Chondrocyte (in vitro differentiated cells): ENCODE measurements around the gene RAB11FIP2. TPM values are rescaled to one million over a fixed set of nuclear protein-coding genes. Genes with fewer than 3 reads are reported as not detected.

Experiments used
- DNase-seq: peaks from one replicate; pipeline ENCODE4 v3.0.0; 2021; ENCODE audit warnings: mixed read lengths, low spot score
- H3K27ac Mint-ChIP-seq: one replicate; pipeline ENCODE4 v1.8.0; 2021; ENCODE audit warnings: mild to moderate bottlenecking, moderate library complexity, mixed read lengths; ENCODE audit not compliant: unreplicated experiment
- H3K27me3 Mint-ChIP-seq: 2 replicates; pipeline ENCODE4 v1.8.0; 2021; ENCODE audit warnings: low read depth, mixed read lengths
- H3K36me3 Mint-ChIP-seq: 2 replicates; pipeline ENCODE4 v1.8.0; 2021; ENCODE audit warnings: low read depth, mixed read lengths
- H3K4me1 Mint-ChIP-seq: 2 replicates; pipeline ENCODE4 v1.8.0; 2021; ENCODE audit warnings: low read depth, mild to moderate bottlenecking, mixed read lengths
- H3K4me3 Mint-ChIP-seq: one replicate; pipeline ENCODE4 v1.8.0; 2021; ENCODE audit warnings: mild to moderate bottlenecking, moderate library complexity, mixed read lengths; ENCODE audit not compliant: unreplicated experiment
- H3K9me3 Mint-ChIP-seq: 2 replicates; pipeline ENCODE4 v1.8.0; 2021; ENCODE audit warnings: low read depth, mixed read lengths
- long read RNA-seq: library from polyadenylated mRNA; stranded (forward); transcript quantifications from one replicate; pipeline ENCODE4 v2.0.0, GENCODE V29; 2021
- total RNA-seq: library from RNA; stranded (reverse); gene quantifications from 3 replicates; pipeline ENCODE4 v1.2.1, GENCODE V29; 2021
- TF ChIP-seq, protein P1 (sequence below): fragments of 200-600 bp; sonication (generic); IDR thresholded peaks from 2 replicates; pipeline ENCODE4 v1.5.0; 2021; ENCODE audit warnings: antibody characterized with exemption, mild to moderate bottlenecking, moderate library complexity

RAB11FIP2 gene, protein sequence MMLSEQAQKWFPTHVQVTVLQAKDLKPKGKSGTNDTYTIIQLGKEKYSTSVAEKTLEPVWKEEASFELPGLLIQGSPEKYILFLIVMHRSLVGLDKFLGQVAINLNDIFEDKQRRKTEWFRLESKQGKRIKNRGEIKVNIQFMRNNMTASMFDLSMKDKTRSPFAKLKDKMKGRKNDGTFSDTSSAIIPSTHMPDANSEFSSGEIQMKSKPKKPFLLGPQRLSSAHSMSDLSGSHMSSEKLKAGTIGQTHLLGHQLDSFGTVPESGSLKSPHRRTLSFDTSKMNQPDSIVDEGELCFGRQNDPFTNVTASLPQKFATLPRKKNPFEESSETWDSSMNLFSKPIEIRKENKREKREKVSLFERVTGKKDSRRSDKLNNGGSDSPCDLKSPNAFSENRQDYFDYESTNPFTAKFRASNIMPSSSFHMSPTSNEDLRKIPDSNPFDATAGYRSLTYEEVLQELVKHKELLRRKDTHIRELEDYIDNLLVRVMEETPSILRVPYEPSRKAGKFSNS
- total RNA-seq, result 19.5 to 22.1 TPM (median 20.9 TPM) in 3 replicates
- long read RNA-seq, full-length matches to known transcripts, result 6 of 13 reads
- long read RNA-seq, partial matches to known transcripts, result 2 of 13 reads
- long read RNA-seq, other reads (novel, unspliced or antisense), result 5 of 13 reads

DNA sequence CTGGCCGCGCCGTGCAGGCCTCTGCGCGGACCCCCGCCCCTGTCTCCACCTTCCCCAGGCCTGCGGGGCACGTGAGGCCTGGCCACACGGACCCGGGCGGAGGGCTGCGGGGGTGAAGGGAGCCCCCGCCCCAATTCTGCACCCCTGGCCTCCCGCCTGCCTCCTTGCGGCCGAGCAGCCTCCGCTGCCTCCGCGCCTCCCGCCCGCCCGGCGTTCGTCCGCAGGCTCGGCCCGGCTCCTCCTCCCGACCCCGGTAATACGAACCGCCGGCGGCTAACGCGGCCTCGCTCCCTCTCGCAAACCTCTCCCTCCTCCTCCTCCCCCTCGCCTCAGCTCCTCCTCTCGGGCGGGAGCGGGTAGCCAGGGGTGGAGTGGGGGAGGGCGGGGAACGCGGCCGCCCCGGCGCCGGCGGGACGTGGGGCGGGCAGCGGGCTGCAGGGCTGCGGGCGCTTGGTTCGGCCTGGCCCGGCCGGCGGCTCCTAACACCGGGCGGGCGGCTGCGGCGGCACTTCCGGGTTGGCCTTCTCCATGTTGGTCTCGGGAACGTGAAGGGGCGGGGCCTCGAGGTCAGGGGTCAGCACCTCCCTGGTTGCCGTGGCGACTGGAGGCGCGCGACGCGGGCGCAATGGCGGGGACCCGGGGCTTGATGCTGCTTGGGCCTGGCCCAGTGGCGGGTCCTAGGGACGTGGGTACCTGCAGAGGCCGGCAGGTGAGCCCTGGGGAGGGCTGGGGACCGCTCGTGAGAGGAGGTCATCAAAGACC lies at the start of gene RAB11FIP2:
RAB11FIP2 (minus strand) TSS at position 547 of the 762 bp plus-strand sequence. CDS start 778 bp downstream, outside the sequence.
- Mint-ChIP-seq H3K4me1 (peaks cover 35% of the 10 kb centered on the region), H3K36me3 (no peaks in the 10 kb centered on the region), H3K27me3 (no peaks in the 10 kb centered on the region), H3K9me3 (no peaks in the 10 kb centered on the region), H3K27ac (peak within 1 kb of the TSS; percentile 92), H3K4me3 (peak within 1 kb of the TSS; percentile 80)
- TF ChIP-seq, protein P1, sequence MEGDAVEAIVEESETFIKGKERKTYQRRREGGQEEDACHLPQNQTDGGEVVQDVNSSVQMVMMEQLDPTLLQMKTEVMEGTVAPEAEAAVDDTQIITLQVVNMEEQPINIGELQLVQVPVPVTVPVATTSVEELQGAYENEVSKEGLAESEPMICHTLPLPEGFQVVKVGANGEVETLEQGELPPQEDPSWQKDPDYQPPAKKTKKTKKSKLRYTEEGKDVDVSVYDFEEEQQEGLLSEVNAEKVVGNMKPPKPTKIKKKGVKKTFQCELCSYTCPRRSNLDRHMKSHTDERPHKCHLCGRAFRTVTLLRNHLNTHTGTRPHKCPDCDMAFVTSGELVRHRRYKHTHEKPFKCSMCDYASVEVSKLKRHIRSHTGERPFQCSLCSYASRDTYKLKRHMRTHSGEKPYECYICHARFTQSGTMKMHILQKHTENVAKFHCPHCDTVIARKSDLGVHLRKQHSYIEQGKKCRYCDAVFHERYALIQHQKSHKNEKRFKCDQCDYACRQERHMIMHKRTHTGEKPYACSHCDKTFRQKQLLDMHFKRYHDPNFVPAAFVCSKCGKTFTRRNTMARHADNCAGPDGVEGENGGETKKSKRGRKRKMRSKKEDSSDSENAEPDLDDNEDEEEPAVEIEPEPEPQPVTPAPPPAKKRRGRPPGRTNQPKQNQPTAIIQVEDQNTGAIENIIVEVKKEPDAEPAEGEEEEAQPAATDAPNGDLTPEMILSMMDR, result peak; percentile 72
- DNase-seq, result peak; percentile 97

DNA sequence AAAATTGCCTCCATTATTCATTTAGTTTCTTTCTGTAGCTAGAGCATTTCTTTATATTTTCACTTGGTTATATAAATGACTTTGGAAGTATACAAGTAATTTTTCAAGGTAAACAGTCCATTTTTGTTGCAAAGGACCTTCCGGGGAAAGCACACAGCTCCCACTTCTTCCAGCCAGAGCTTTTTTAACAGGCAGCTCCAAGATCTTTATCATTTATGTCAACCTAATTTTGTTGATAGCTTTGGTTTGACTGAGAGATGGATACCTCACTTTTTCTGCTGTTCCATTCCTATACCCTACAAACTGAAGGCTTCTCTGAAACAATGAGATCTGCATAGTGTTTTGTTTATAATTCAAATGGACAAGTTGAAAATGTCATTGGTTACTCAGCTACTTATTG lies 49.3 kb upstream of the RAB11FIP2 start:
- TF ChIP-seq, protein P1, result no peak
- Mint-ChIP-seq H3K9me3 (no peaks in the 10 kb centered on the region), H3K4me3 (no peak overlapping the region), H3K27ac (no peak overlapping the region), H3K27me3 (no peaks in the 10 kb centered on the region), H3K4me1 (peaks cover under 1% of the 10 kb centered on the region), H3K36me3 (no peaks in the 10 kb centered on the region)
- no peak for DNase-seq

DNA sequence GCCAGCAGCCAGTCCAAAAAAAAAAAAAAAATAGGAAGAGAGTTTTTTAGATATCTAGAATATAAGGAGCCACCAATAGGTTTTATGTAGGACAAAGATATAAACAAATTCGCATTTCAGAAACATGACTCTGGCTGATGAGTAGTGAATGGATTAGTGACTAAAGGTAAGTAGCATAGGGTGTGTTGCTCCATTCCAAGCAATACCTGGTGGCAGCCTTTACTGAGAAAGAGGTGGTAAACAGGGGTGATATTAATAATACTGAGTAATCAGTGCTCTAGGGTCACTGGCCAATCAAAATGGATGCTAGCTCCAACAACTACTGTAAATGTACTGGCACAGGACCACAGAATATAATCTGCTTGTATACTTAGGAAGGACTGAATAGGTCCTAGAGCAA lies 45.5 kb upstream of the RAB11FIP2 start:
- DNase-seq, result no peak
- Mint-ChIP-seq H3K27ac (no peak overlapping the region), H3K27me3 (no peaks in the 10 kb centered on the region), H3K9me3 (no peaks in the 10 kb centered on the region), H3K4me1 (no peaks in the 10 kb centered on the region), H3K36me3 (no peaks in the 10 kb centered on the region), H3K4me3 (no peak overlapping the region)
- TF ChIP-seq, protein P1, result no peak

DNA sequence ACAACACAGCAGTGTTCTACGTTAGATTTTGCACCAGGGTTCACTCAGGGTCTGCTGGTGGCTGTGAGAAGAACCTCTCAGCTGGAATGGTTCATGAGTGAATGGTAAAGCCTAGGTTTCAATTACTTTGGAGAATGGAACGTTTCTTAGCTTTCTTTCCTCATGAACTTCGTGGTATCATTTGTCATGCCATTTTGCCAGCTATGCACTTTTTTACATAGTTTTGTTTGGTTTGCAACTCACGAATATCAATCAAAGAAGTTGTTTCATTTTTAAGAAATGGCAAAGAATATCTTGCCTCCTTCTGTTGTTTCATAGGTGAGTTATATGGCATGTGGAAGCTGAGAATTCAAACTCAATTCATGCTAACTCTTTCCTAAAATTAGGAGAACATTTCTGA lies 34.1 kb upstream of the RAB11FIP2 start:
- H3K36me3 Mint-ChIP-seq, result peaks cover 6% of the 10 kb centered on the region
- TF ChIP-seq, protein P1, result no peak
- DNase-seq, result no peak
- H3K4me1 Mint-ChIP-seq, result no peaks in the 10 kb centered on the region
- H3K27me3 Mint-ChIP-seq, result no peaks in the 10 kb centered on the region
- no peak overlapping the region for H3K27ac Mint-ChIP-seq
- no peak overlapping the region for H3K4me3 Mint-ChIP-seq
- H3K9me3 Mint-ChIP-seq, result peaks cover 4% of the 10 kb centered on the region

DNA sequence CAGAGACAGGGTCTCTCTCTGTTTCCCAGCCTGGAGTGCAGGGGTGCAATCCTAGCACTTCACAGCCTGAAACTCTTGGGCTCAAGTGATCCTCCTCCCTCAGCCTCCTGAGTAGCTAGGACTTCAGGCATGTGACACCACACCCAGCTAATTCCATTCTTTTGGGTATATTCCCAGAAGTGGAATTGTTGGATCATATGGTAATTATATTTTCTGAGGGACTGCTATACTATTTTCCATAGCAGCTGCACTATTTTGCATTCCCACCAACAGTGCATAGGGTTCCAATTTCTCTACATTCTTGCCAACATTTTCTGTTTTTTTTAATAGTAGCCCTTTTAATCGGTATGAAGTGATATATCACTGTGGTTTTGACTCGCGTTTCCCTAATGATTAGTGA lies 30.0 kb upstream of the RAB11FIP2 start:
- Mint-ChIP-seq H3K36me3 (peaks cover 2% of the 10 kb centered on the region), H3K4me3 (no peak overlapping the region), H3K4me1 (no peaks in the 10 kb centered on the region), H3K27me3 (no peaks in the 10 kb centered on the region), H3K27ac (no peak overlapping the region), H3K9me3 (peaks cover 3% of the 10 kb centered on the region)
- TF ChIP-seq, protein P1, result no peak
- no peak for DNase-seq
